Measurements from ENCODE around the gene ZNF664.

- TF ChIP-seq CTCF (IDR thresholded peaks at IDR 0.05) (no peak), POLR2A (IDR thresholded peaks at IDR 0.05) (no peak)
These were observed 61.3 kb downstream of the ZNF664 start for GRCh38 chr12:124034297-124034696.

All from lower leg skin (tissue), 3 donors.